ENCODE measurements around the gene ADAM15.

DNA sequence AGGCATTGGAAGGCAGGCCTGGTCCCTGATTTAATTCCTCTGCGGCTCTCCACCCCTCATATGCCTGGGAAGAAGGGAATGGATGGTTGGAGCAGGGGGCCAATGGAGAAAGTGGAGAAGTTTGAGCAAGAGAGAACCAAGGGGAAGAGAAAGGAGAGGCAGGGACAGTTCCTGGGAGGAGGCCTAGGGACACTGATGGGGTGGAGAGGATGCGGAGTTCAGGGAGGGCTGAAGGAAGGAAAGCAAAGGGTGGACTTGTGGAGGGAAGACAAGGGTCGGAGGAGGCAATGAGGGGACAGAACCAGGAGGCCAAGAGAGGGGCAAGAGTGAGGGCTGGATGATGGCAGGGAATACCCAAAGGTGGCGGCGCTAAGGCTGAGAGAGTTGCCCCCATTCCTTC is 41.4 kb upstream of the ADAM15 start:
- TF ChIP-seq, protein P1, sequence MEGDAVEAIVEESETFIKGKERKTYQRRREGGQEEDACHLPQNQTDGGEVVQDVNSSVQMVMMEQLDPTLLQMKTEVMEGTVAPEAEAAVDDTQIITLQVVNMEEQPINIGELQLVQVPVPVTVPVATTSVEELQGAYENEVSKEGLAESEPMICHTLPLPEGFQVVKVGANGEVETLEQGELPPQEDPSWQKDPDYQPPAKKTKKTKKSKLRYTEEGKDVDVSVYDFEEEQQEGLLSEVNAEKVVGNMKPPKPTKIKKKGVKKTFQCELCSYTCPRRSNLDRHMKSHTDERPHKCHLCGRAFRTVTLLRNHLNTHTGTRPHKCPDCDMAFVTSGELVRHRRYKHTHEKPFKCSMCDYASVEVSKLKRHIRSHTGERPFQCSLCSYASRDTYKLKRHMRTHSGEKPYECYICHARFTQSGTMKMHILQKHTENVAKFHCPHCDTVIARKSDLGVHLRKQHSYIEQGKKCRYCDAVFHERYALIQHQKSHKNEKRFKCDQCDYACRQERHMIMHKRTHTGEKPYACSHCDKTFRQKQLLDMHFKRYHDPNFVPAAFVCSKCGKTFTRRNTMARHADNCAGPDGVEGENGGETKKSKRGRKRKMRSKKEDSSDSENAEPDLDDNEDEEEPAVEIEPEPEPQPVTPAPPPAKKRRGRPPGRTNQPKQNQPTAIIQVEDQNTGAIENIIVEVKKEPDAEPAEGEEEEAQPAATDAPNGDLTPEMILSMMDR (conservative IDR thresholded peaks at IDR 0.05; ENCODE audit: low read depth, low read length): no peak
- TF ChIP-seq EZH2 (IDR thresholded peaks at IDR 0.05; ENCODE audit: borderline replicate concordance, low read depth, low read length, poor library complexity, severe bottlenecking): no peak
